Measurements from ENCODE around the gene SLC25A45. TPM values are rescaled to one million over a fixed set of nuclear protein-coding genes. Genes with fewer than 3 reads are reported as not detected.

SLC25A45 gene
- polyA plus RNA-seq, 2 of the 4 experiments (the other 2 are of a cell fraction) = 3.1 to 8.1 TPM

DNA sequence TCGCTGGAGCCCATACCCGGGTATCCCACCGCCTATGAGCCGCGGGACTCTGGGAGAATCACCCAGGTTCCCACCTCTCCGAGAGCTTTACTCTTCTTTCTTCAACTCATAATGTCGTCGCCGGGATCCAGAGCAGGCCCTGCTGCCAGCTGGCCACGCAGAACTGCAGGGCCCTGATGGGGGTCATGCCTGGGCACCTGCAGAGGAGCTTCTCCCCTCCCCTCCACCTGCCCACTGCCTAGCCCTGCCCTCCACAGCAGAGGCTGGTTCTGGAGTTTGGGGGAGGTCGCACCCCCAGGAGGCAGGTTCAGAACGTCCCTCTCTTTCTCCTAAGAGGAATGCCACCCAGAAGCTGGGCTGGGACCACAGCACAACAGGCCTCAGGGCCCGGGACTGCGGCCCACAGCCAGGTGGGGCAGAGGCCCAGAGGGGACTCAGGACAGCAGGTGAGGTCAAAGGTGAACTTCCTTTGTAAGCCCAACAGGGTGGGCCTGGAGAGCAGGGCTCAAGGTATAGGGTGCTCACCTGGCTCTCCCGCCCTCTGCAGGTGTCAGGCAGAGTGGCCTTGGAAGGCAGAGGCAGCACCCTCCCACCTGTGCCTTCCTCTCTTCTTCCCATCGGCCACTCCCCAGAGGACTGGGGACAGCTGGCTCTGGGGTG, 1.9 kb downstream of the SLC25A45 start:
- Histone ChIP-seq H3K9me3 (no peaks in the 10 kb centered on the region), H3K4me2 (peak overlapping the region; percentile 93), H3K27ac (peak overlapping the region; percentile 93 to 99), H3K4me1 (peaks cover 76% of the 10 kb centered on the region), H3K4me3 (peak overlapping the region; percentile 46; the same call in 2 of the 3 replicates)
- FAIRE-seq = no peak
- no peak for DNase-seq (ENCODE audit: low read depth in 1 of 2, low spot score in 1 of 2)
- CTCF ChIA-PET = interaction anchor here (0.7 to 14.2 kb wide), 14 partner anchors 10 to 161 kb away, joined by 3 to 208 read pairs (median 4); partner anchors contain the start of gene NEAT1
- no peak for ATAC-seq
- POLR2A ChIA-PET = interaction anchor here (1.7 kb wide), 1 partner anchor 47 kb away, joined by 4 read pairs; no protein-coding TSS in a partner anchor
- 96% methylated on average over 13 of the region's 16 CpGs for WGBS (ENCODE audit: missing lambda C conversion rate)
- TF ChIP-seq HDAC2 (IDR thresholded peaks at IDR 0.05) (no peak), RFX5 (IDR thresholded peaks at IDR 0.05) (no peak), CHD2 (IDR thresholded peaks at IDR 0.05; ENCODE audit: low read length, partially characterized antibody) (no peak), CTCF (IDR thresholded peaks at IDR 0.05) (no peak), FOSL2 (IDR thresholded peaks at IDR 0.05) (no peak), FOSL2 (CRISPR knock-in tag; IDR thresholded peaks at IDR 0.05) (no peak), EHF (CRISPR knock-in tag; IDR thresholded peaks at IDR 0.05) (no peak), RCOR1 (IDR thresholded peaks at IDR 0.05; ENCODE audit: low read depth, low read length) (no peak), ZSCAN20 (CRISPR knock-in tag; IDR thresholded peaks at IDR 0.05) (no peak), FOXS1 (CRISPR knock-in tag; IDR thresholded peaks at IDR 0.05) (no peak), POLR2AphosphoS2 (conservative IDR thresholded peaks at IDR 0.05; ENCODE audit: low read length) (no peak), NPAS2 (CRISPR knock-in tag; IDR thresholded peaks at IDR 0.05; ENCODE audit: borderline replicate concordance) (no peak), MAFK (IDR thresholded peaks at IDR 0.05; ENCODE audit: partially characterized antibody) (no peak), CBX8 (IDR thresholded peaks at IDR 0.05) (no peak), ZFP36 (IDR thresholded peaks at IDR 0.05; ENCODE audit: borderline replicate concordance, partially characterized antibody) (no peak)

DNA sequence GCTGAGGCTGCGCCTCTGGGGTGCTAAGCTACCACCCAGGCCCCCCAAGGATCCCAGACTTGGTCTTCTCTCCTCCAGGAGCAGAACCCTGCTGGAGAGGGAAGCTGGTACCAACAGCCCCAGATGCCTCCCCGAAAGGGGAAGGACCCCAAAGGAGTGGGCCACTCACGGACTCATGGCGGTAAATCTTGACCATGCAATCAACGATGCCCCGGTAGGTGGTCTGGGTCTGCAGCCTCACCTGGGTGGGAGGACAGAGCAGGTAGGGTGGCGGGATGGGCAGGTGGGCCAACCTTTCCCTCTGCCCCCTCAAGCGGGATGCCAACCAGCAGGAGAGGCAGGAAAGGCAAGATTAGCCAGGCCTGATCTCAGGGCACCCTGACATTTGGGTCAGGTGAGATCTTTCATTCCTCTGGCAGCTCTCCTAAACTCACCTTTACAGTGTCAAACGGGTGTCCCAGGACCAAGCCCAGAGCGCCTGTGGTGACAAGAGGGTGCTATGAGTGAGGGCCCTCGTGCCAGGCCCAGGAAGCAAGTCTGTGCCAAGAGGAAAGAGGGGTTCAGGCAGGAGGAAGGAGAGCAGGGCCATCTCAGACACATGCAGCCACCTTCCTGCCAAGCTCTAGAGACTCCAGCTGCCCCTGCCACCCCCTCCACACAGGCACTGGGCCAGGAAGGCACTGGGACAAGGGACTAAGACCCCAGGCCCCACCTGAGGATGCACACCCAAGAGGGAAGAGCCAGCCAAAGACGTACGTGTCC, 2.6 kb downstream of the SLC25A45 start:
- no peak for ATAC-seq
- peak overlapping the region; percentile 93 to 99 for H3K27ac ChIP-seq
- H3K4me3 ChIP-seq = no peak overlapping the region
- H3K4me2 ChIP-seq = peak overlapping the region; percentile 93
- no peak for DNase-seq (ENCODE audit: low read depth in 1 of 2, low spot score in 1 of 2)
- POLR2A ChIA-PET = no interaction called here
- peaks cover 69% of the 10 kb centered on the region for H3K4me1 ChIP-seq
- no peaks in the 10 kb centered on the region for H3K9me3 ChIP-seq
- TF ChIP-seq HOXA7 (CRISPR knock-in tag; IDR thresholded peaks at IDR 0.05) (no peak), POLR2AphosphoS2 (conservative IDR thresholded peaks at IDR 0.05; ENCODE audit: low read length) (no peak), MAX (IDR thresholded peaks at IDR 0.05) (no peak), HDAC2 (IDR thresholded peaks at IDR 0.05) (no peak), NR3C1 (IDR thresholded peaks at IDR 0.05) (no peak), TFCP2L1 (CRISPR knock-in tag; IDR thresholded peaks at IDR 0.05) (no peak), CEBPB (IDR thresholded peaks at IDR 0.05) (no peak), SREBF2 (IDR thresholded peaks at IDR 0.05) (no peak), JUNB (IDR thresholded peaks at IDR 0.05) (no peak), GATA3 (IDR thresholded peaks at IDR 0.05; ENCODE audit: borderline replicate concordance) (no peak), RCOR1 (IDR thresholded peaks at IDR 0.05; ENCODE audit: low read depth, low read length) (no peak), FOSB (CRISPR knock-in tag; IDR thresholded peaks at IDR 0.05) (no peak), TP53 (CRISPR knock-in tag; IDR thresholded peaks at IDR 0.05) (no peak), RNF2 (IDR thresholded peaks at IDR 0.05; ENCODE audit: borderline replicate concordance, low read depth) (no peak)
- TF ChIP-seq, protein P1, sequence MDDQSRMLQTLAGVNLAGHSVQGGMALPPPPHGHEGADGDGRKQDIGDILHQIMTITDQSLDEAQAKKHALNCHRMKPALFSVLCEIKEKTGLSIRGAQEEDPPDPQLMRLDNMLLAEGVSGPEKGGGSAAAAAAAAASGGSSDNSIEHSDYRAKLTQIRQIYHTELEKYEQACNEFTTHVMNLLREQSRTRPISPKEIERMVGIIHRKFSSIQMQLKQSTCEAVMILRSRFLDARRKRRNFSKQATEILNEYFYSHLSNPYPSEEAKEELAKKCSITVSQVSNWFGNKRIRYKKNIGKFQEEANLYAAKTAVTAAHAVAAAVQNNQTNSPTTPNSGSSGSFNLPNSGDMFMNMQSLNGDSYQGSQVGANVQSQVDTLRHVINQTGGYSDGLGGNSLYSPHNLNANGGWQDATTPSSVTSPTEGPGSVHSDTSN (IDR thresholded peaks at IDR 0.05) = no peak
- TF ChIP-seq, protein P2, sequence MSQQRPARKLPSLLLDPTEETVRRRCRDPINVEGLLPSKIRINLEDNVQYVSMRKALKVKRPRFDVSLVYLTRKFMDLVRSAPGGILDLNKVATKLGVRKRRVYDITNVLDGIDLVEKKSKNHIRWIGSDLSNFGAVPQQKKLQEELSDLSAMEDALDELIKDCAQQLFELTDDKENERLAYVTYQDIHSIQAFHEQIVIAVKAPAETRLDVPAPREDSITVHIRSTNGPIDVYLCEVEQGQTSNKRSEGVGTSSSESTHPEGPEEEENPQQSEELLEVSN (IDR thresholded peaks at IDR 0.05; ENCODE audit: borderline replicate concordance, low read depth) = no peak
- CTCF ChIA-PET = interaction anchor here (0.9 to 14.2 kb wide), 15 partner anchors 11 to 214 kb away, joined by 3 to 208 read pairs (median 5); partner anchors contain the start of genes FAM89B and NEAT1
- FAIRE-seq = no peak
- 94% methylated on average over 9 of the region's 13 CpGs for WGBS (ENCODE audit: missing lambda C conversion rate)

Data from A549 (cell line).